Spleen (tissue), 11 donors: ENCODE measurements around the gene FBXW8. TPM values are rescaled to one million over a fixed set of nuclear protein-coding genes. Genes with fewer than 3 reads are reported as not detected.

Experiments
- DNase-seq: peaks from one replicate; pipeline ENCODE4 v3.0.0-alpha.2; 2020
- H3K27ac ChIP-seq, 8 donors: fragments of 200-600 bp; sonication (generic) in 7 of 8; 1 replicate in 4 of 8; 2 replicates in 4 of 8; pipeline versions ENCODE4 v1.5.0 to v1.8.0; 2016 to 2021; ENCODE audit warnings: inconsistent platforms in 4 of 8, mild to moderate bottlenecking in 4 of 8, moderate library complexity in 1 of 8
- H3K27me3 ChIP-seq, 7 donors: fragments of 200-600 bp; sonication (generic) in 6 of 7; replicated peaks in 1 of 7; 1 replicate in 4 of 7; 2 replicates in 3 of 7; pipeline versions ENCODE4 v1.5.0 to v1.8.0; 2016 to 2021; ENCODE audit warnings: inconsistent platforms in 3 of 7, mild to moderate bottlenecking in 1 of 7
- H3K36me3 ChIP-seq, 6 donors: fragments of 200-600 bp; sonication (generic) in 5 of 6; 1 replicate in 4 of 6; 2 replicates in 2 of 6; pipeline versions ENCODE4 v1.5.0 to v1.8.0; 2016 to 2021; ENCODE audit warnings: inconsistent platforms in 2 of 6
- H3K4me1 ChIP-seq, 6 donors: fragments of 200-600 bp; sonication (generic) in 5 of 6; 1 replicate in 3 of 6; 2 replicates in 3 of 6; pipeline versions ENCODE4 v1.5.0 to v1.8.0; 2016 to 2021; ENCODE audit warnings: inconsistent platforms in 3 of 6
- H3K4me3 ChIP-seq, 8 donors: fragments of 200-600 bp; sonication (generic) in 7 of 8; 1 replicate in 4 of 8; 2 replicates in 4 of 8; pipeline versions ENCODE4 v1.5.0 to v1.8.0; 2016 to 2021; ENCODE audit warnings: inconsistent platforms in 4 of 8, mild to moderate bottlenecking in 4 of 8, moderate library complexity in 2 of 8
- H3K9me3 ChIP-seq, 8 donors: fragments of 200-600 bp; sonication (generic) in 7 of 8; 1 replicate in 4 of 8; 2 replicates in 4 of 8; pipeline versions ENCODE4 v1.5.0 to v1.8.0; 2016 to 2021; ENCODE audit warnings: inconsistent platforms in 4 of 8
- POLR2A ChIP-seq, 3 donors: fragments of 450-650 bp; IDR thresholded peaks; one replicate each; pipeline ENCODE4 v1.5.1; 2017; ENCODE audit warnings: antibody characterized with exemption in 3 of 3, mild to moderate bottlenecking in 1 of 3
- POLR2AphosphoS5 ChIP-seq, 3 donors: sonication (generic); formaldehyde crosslinking; IDR thresholded peaks; one replicate each; pipeline ENCODE4 v1.5.1; 2017; ENCODE audit warnings: antibody characterized with exemption in 3 of 3
- WGBS, 5 donors: extraction: QIAGEN DNeasy Blood & Tissue Kit in 3 of 5; methylation state at CpG; one replicate each; pipeline versions ENCODE4 v1.1.5 to v1.1.7; 2013 to 2018; 5-methylcytosine and 5-hydroxymethylcytosine counted together
- intact Hi-C: fragments of 100-400 bp; cut with DNase I; formaldehyde crosslinking; loops from one replicate; pipeline ENCODE4 v1.15.0; 2023; ENCODE audit warnings: low total_unique reads
- polyA plus RNA-seq, 3 donors: library from polyadenylated mRNA; stranded (reverse); fragments of 200-250 nt; gene quantifications; one replicate each; pipeline ENCODE4 v1.2.1, GENCODE V29; 2013
- total RNA-seq, 7 donors: library from RNA; depleted of rRNA in 3 of 7; stranded (reverse); fragments of >200 nt in 3 of 7; fragmentation: NEBNext Ultra II Directional in 4 of 7; extraction: Animal tissue kit (Norgen Biotek cat#: 25700) in 4 of 7; gene quantifications; one replicate each; pipeline versions ENCODE4 v1.1.0 to v1.2.1, GENCODE V29; 2016 to 2021
- TF ChIP-seq, protein P1 (sequence below), 11 experiments: fragments of 200-600 bp in 7 of 11; fragments of 450-650 bp in 4 of 11; sonication (generic) in 4 of 11; IDR thresholded peaks in 8 of 11; conservative IDR thresholded peaks in 3 of 11; 1 replicate in 7 of 11; 2 replicates in 4 of 11; pipeline versions ENCODE4 v1.4.0 to v1.8.0; 2016 to 2021; ENCODE audit warnings: antibody characterized with exemption in 11 of 11, inconsistent platforms in 4 of 11, mild to moderate bottlenecking in 1 of 11
- donor health status: healthy with polysubstance abuse.
- donor health status: DM: no; HTN: no; CAD: no; lungs with moderate emphysema.
- donor health status: DM: no; HTN: no; CAD: no.
- donor health status: Bipolar disorder and iron deficiency.
- donor health status: healthy.
- donor health status: DM: no; HTN: no; CAD: no.
- donor health status: DM: yes; HTN: yes; CAD: no.

The FBXW8 gene
- total and polyA plus RNA-seq, 10 donors: 2.2 to 17.3 (median 11.8) TPM

DNA sequence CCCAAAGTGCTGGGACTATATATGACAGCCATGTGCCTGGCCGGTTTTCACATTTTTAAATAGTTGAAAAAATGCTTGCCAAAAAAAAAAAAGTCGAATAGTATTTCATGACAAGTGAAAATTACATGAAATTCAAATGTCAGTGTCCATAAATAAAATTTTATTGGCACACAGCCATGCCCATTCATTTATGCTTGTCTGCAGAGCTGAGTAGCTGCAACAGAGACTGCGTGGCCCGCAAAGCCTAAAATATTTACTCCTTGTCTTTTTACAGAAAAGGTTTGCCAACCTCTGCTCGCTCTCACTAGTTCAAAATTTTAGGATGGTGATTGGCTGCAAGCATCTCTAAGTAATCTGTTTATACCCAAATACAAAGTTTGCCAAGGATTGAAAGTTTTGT lies 139.3 kb downstream of the FBXW8 start:
- no peak for TF ChIP-seq POLR2AphosphoS5 (IDR thresholded peaks at IDR 0.05)
- no peak for TF ChIP-seq POLR2A (IDR thresholded peaks at IDR 0.05)
- TF ChIP-seq, protein P1, sequence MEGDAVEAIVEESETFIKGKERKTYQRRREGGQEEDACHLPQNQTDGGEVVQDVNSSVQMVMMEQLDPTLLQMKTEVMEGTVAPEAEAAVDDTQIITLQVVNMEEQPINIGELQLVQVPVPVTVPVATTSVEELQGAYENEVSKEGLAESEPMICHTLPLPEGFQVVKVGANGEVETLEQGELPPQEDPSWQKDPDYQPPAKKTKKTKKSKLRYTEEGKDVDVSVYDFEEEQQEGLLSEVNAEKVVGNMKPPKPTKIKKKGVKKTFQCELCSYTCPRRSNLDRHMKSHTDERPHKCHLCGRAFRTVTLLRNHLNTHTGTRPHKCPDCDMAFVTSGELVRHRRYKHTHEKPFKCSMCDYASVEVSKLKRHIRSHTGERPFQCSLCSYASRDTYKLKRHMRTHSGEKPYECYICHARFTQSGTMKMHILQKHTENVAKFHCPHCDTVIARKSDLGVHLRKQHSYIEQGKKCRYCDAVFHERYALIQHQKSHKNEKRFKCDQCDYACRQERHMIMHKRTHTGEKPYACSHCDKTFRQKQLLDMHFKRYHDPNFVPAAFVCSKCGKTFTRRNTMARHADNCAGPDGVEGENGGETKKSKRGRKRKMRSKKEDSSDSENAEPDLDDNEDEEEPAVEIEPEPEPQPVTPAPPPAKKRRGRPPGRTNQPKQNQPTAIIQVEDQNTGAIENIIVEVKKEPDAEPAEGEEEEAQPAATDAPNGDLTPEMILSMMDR (IDR thresholded peaks at IDR 0.05 in 8 of 11, conservative IDR thresholded peaks at IDR 0.05 in 3 of 11): no peak
- intact Hi-C loops: no loop called here
- H3K27me3 ChIP-seq: no peaks in the 10 kb centered on the region

DNA sequence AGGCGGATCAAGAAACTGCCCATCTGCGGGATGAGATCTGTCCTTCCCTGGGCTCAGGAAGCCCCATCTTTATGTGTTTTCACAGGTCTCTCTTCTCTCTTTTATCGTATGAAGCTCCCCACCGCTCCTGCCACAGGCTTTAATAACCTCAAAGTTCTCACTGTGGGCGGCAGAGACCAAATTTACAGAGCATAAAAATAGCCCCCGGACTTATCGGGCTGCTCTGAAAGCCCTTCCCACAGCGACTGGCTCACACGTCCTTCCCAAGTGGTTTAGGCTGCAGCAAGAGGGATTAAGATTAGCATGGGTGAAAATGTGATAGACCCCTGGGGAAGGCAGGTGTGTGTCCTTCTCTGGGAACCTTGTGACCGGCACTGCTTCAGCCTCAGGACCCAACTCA lies 140.6 kb downstream of the FBXW8 start:
- Histone ChIP-seq H3K27ac (no peak overlapping the region), H3K36me3 (peaks cover 0 to 21% (median 0%) of the 10 kb centered on the region in 6 donors), H3K4me3 (no peak overlapping the region), H3K4me1 (peaks cover 0 to 54% (median 15%) of the 10 kb centered on the region in 6 donors), H3K9me3 (no peaks in the 10 kb centered on the region), H3K27me3 (no peaks in the 10 kb centered on the region)
- WGBS, 5 donors: 66 to 83% (median 83%) methylated on average over 10 of the region's 10 CpGs
- DNase-seq: no peak
- intact Hi-C loops: no loop called here
- TF ChIP-seq POLR2AphosphoS5 (IDR thresholded peaks at IDR 0.05) (no peak), POLR2A (IDR thresholded peaks at IDR 0.05) (no peak)
- TF ChIP-seq, protein P1 (IDR thresholded peaks at IDR 0.05 in 8 of 11, conservative IDR thresholded peaks at IDR 0.05 in 3 of 11): no peak

More for the DNA sequence above, 139.3 kb downstream of the FBXW8 start:
- 74 to 84% (median 78%) methylated on average over 5 of the region's 5 CpGs for WGBS, 5 donors
- no peak for DNase-seq
- H3K9me3 ChIP-seq: no peaks in the 10 kb centered on the region
- H3K27ac ChIP-seq: no peak overlapping the region
- H3K4me3 ChIP-seq: no peak overlapping the region
- H3K36me3 ChIP-seq: peaks cover 0 to 25% (median 0%) of the 10 kb centered on the region in 6 donors
- H3K4me1 ChIP-seq: peaks cover 0 to 67% (median 27%) of the 10 kb centered on the region in 6 donors

DNA sequence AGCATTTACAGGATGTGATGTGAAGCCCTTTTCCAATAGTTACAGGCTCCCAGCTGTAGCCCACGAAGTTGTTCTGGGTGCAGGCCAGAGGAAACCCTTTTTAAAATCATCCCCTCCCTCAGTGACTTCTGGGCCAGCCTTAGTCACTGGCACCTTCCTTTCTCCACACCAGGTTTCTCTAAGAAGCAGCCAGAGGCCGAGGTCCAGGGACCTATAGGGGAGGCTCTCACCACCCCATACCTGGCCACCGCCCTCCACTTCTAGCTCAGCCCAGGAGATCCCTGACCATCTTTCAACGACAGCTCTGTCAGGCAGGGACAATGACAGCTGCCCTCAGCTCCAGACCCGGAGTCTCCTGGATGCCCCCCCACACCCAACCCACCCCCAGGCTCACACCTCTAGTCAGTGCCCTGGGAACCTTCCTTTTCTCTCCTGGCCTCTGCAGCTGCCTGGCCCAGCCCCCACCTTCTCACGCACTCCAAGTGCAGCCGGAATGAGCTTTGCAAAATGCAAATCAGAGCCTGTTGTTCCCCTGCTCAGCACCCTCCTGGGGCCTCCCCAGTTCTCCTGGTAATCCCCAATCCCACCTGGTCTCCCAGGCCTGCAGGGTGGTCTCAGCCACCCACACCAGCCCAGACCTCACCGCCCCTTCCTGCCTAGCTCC lies 141.8 kb downstream of the FBXW8 start:
- Histone ChIP-seq H3K9me3 (no peaks in the 10 kb centered on the region), H3K36me3 (peaks cover 0 to 12% (median 0%) of the 10 kb centered on the region in 6 donors), H3K27me3 (no peaks in the 10 kb centered on the region), H3K4me1 (peaks cover 0 to 54% (median 15%) of the 10 kb centered on the region in 6 donors), H3K4me3 (no peak overlapping the region), H3K27ac (peak overlapping the region in 2 of 8 donors; percentile 28)
- intact Hi-C loops: no loop called here
- 49 to 69% (median 67%) methylated on average over 8 of the region's 8 CpGs for whole genome bisulfite sequencing, 5 donors
- DNase-seq: no peak
- TF ChIP-seq, protein P1 (IDR thresholded peaks at IDR 0.05 in 8 of 11, conservative IDR thresholded peaks at IDR 0.05 in 3 of 11): no peak
- no peak for TF ChIP-seq POLR2AphosphoS5 (IDR thresholded peaks at IDR 0.05)
- TF ChIP-seq POLR2A (IDR thresholded peaks at IDR 0.05): no peak

DNA sequence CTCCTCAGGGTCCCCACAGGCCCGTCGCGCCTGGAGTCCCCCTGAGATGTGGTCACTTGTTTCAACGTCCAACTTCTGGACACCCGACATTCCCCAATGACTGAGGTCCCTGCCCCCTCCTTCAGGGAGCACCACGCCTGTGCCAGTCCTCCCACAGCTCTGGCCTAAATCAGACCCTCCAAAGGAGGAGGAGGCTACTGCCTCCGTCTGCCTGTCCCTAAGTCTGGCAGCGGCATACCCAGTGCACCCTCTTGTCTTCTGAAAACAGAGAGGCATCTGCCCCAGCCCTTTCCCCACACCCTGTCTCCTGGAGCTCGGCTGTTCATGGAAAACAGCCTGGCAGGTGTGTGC lies 142.3 kb downstream of the FBXW8 start:
- no peak for DNase-seq
- TF ChIP-seq POLR2AphosphoS5 (IDR thresholded peaks at IDR 0.05) (no peak), POLR2A (IDR thresholded peaks at IDR 0.05) (no peak)
- TF ChIP-seq, protein P1 (IDR thresholded peaks at IDR 0.05 in 8 of 11, conservative IDR thresholded peaks at IDR 0.05 in 3 of 11): no peak
- no peak overlapping the region for H3K4me3 ChIP-seq
- no peaks in the 10 kb centered on the region for H3K9me3 ChIP-seq
- H3K27ac ChIP-seq: peak overlapping the region in 2 of 8 donors; percentile 28
- H3K4me1 ChIP-seq: peaks cover 0 to 56% (median 14%) of the 10 kb centered on the region in 6 donors
- intact Hi-C loops: no loop called here
- H3K36me3 ChIP-seq: peaks cover 0 to 12% (median 0%) of the 10 kb centered on the region in 6 donors
- H3K27me3 ChIP-seq: no peaks in the 10 kb centered on the region
- 72 to 81% (median 75%) methylated on average over 9 of the region's 9 CpGs for WGBS, 5 donors
